ENCODE data around the gene KDM4C. TPM values are rescaled to one million over a fixed set of nuclear protein-coding genes. Genes with fewer than 3 reads are reported as not detected.

KDM4C gene
- total and polyA plus RNA-seq, 2 of the 8 experiments (the other 6 are each of a cell fraction or from before 2014, with no cell fraction given), result 13.0 to 26.1 TPM

DNA sequence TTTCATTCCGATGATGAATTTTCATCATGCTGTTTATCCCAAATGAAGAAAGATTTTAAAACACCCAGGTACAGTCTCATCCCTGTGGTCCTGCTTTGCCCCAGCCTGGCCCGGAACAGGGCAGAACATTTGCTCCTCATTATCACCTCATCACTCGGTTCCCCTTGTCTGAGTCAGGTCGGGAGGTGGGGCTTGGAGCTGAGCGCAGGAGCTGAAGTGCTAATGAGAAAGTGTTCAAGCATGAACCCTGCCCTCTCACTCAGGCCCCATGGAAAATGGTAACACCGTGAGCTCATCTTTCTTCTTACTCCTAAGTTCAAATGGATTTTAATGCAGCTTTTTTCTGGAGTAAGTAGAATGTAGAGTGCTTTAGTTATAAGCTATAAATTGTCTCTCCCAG is 466.2 kb downstream of the KDM4C start:
- Histone ChIP-seq H3K4me1 (replicated peaks in 1 of 4; ENCODE audit: control insufficient read depth in 3 of 4, insufficient read depth in 4 of 4, low read length in 3 of 4) (no peaks in the 10 kb centered on the region; a peak in 1 of 7 replicates), H3K14ac (ENCODE audit: insufficient read length) (no peak overlapping the region), H4K8ac (ENCODE audit: extremely low read depth, insufficient read depth, low read length) (no peak overlapping the region), H2AK5ac (ENCODE audit: low read depth, low read length) (no peak overlapping the region), H3K23ac (ENCODE audit: insufficient read length) (no peak overlapping the region), H3K36me3 (ENCODE audit: control insufficient read depth in 2 of 4, insufficient read depth in 4 of 4, low read length in 3 of 4) (no peaks in the 10 kb centered on the region), H3K9me3 (ENCODE audit: insufficient read depth in 2 of 2, low read depth in 1 of 2, low read length in 1 of 2) (no peaks in the 10 kb centered on the region), H2BK20ac (ENCODE audit: low read length) (no peak overlapping the region), H3K56ac (replicated peaks; ENCODE audit: insufficient read length, low read depth, low read length) (no peak overlapping the region), H4K20me1 (replicated peaks in 1 of 2; ENCODE audit: control insufficient read depth in 1 of 2, insufficient read depth in 2 of 2, low read length in 2 of 2) (no peaks in the 10 kb centered on the region), H3K4me3 (ENCODE audit: extremely low read depth in 1 of 4, insufficient read depth in 2 of 4, low read depth in 3 of 4, low read length in 4 of 4) (no peak overlapping the region), H2BK12ac (ENCODE audit: low read depth, low read length) (no peak overlapping the region), H3K23me2 (ENCODE audit: low read depth, low read length) (no peaks in the 10 kb centered on the region; the same call in 1 of the 2 replicates), H2BK15ac (ENCODE audit: low read length) (no peak overlapping the region), H4K91ac (replicated peaks; ENCODE audit: insufficient read length, low read length) (no peak overlapping the region), H4K5ac (ENCODE audit: insufficient read length, low read depth, low read length) (no peak overlapping the region), H3K79me2 (ENCODE audit: control insufficient read depth in 1 of 2, insufficient read depth in 2 of 2, low read length in 2 of 2) (no peaks in the 10 kb centered on the region), H3K4me2 (ENCODE audit: insufficient read depth in 1 of 2, low read depth in 2 of 2, low read length in 2 of 2) (no peak overlapping the region), H2BK5ac (ENCODE audit: low read depth, low read length) (no peak overlapping the region), H3K79me1 (ENCODE audit: low read depth, low read length) (no peaks in the 10 kb centered on the region), H3K9ac (replicated peaks in 1 of 4; ENCODE audit: extremely low read depth in 1 of 4, low read depth in 3 of 4, low read length in 3 of 4) (no peak overlapping the region), H2BK120ac (replicated peaks; ENCODE audit: low read depth, low read length) (no peak overlapping the region), H3K4ac (replicated peaks; ENCODE audit: insufficient read length, low read depth, low read length) (no peak overlapping the region), H2AFZ (ENCODE audit: low read length) (no peak overlapping the region), H3K27me3 (replicated peaks in 1 of 4; ENCODE audit: control insufficient read depth in 3 of 4, extremely low read depth in 1 of 4, insufficient read depth in 3 of 4, low read length in 3 of 4) (no peaks in the 10 kb centered on the region), H3K18ac (ENCODE audit: extremely low read depth, low read length) (no peak overlapping the region), H3K27ac (ENCODE audit: low read depth, low read length) (no peak overlapping the region)
- TF ChIP-seq ATF3 (IDR thresholded peaks at IDR 0.05; ENCODE audit: insufficient read depth, low read depth, low read length), result no peak
- no peak for TF ChIP-seq RBBP5 (IDR thresholded peaks at IDR 0.05; ENCODE audit: borderline replicate concordance, low read depth, low read length)
- TF ChIP-seq EP300 (IDR thresholded peaks at IDR 0.05; ENCODE audit: borderline replicate concordance in 1 of 2, low read depth in 2 of 2, low read length in 2 of 2), result no peak
- no peak for TF ChIP-seq BCL11A (IDR thresholded peaks at IDR 0.05; ENCODE audit: low read depth in 2 of 2, low read length in 2 of 2)
- no peak for TF ChIP-seq CREB1 (IDR thresholded peaks at IDR 0.05)
- no peak for TF ChIP-seq HDAC2 (IDR thresholded peaks at IDR 0.05; ENCODE audit: borderline replicate concordance in 1 of 2, low read depth in 2 of 2, low read length in 2 of 2)
- TF ChIP-seq GTF2F1 (IDR thresholded peaks at IDR 0.05; ENCODE audit: borderline replicate concordance, low read depth, low read length), result no peak
- TF ChIP-seq CTBP2 (IDR thresholded peaks at IDR 0.05; ENCODE audit: borderline replicate concordance, insufficient read depth, insufficient read length, low read length), result no peak
- no peak for TF ChIP-seq ASH2L (IDR thresholded peaks at IDR 0.05; ENCODE audit: low read length)
- TF ChIP-seq SUZ12 (IDR thresholded peaks at IDR 0.05; ENCODE audit: low read length), result no peak
- TF ChIP-seq EGR1 (IDR thresholded peaks at IDR 0.05; ENCODE audit: borderline replicate concordance, low read depth, low read length), result no peak
- CTCF ChIA-PET (ENCODE audit: partially characterized antibody), result interaction anchor here (0.9 to 2.3 kb wide), 3 partner anchors 11 to 15 kb away, joined by 3 to 25 read pairs (median 3); no protein-coding TSS in a partner anchor
- no peak for DNase-seq (ENCODE audit: low read depth in 1 of 2, low spot score in 2 of 2)
- 86% methylated on average over 6 of the region's 6 CpGs; no CpG with 5 or more reads in 1 of the 2 experiments for WGBS, 2 experiments (ENCODE audit: extremely low coverage in 1 of 2, insufficient coverage in 1 of 2, insufficient read length in 1 of 2, insufficient replicate concordance in 2 of 2, low coverage in 1 of 2, low lambda C conversion rate in 2 of 2, missing lambda C conversion rate in 1 of 2)
- POLR2A ChIA-PET (ENCODE audit: partially characterized antibody), result no interaction called here
- FAIRE-seq, result no peak

Measured in H1 (cell line).